ENCODE data around the gene CDKAL1.

CDKAL1 gene

GRCh38 chr6:20955751-20956150 lies 421.5 kb downstream of the CDKAL1 start:
- Histone ChIP-seq H3K27me3 (ENCODE audit: insufficient read depth, low read length, poor library complexity, severe bottlenecking) (no peaks in the 10 kb centered on the region), H3K4me3 (ENCODE audit: low read length, poor library complexity, severe bottlenecking) (no peak overlapping the region), H3K79me2 (ENCODE audit: insufficient read depth, low read length) (no peaks in the 10 kb centered on the region), H3K4me2 (ENCODE audit: low read depth, low read length, poor library complexity, severe bottlenecking) (no peak overlapping the region), H2AFZ (ENCODE audit: low read length) (no peak overlapping the region), H3K9me2 (replicated peaks; ENCODE audit: low read depth, low read length) (no peaks in the 10 kb centered on the region), H3K4me1 (ENCODE audit: insufficient read depth, low read length, poor library complexity, severe bottlenecking) (no peaks in the 10 kb centered on the region), H3K9me3 (ENCODE audit: insufficient read depth, low read depth, low read length) (no peaks in the 10 kb centered on the region), H3K9ac (ENCODE audit: low read depth, low read length, poor library complexity, severe bottlenecking) (no peak overlapping the region), H3F3A (ENCODE audit: low read depth) (no peaks in the 10 kb centered on the region), H4K20me1 (ENCODE audit: insufficient read depth, low read length, poor library complexity, severe bottlenecking) (no peaks in the 10 kb centered on the region), H3K36me3 (ENCODE audit: insufficient read depth, low read length) (peaks cover 39% of the 10 kb centered on the region)
- TF ChIP-seq CTCF (conservative IDR thresholded peaks at IDR 0.05; ENCODE audit: low read length), result no peak
- TF ChIP-seq EZH2phosphoT487 (IDR thresholded peaks at IDR 0.05; ENCODE audit: borderline replicate concordance), result no peak

- H3K36me3 ChIP-seq (ENCODE audit: insufficient read depth, low read length), result peaks cover 46% of the 10 kb centered on the region
- no peak for TF ChIP-seq CTCF (conservative IDR thresholded peaks at IDR 0.05; ENCODE audit: low read length)
- TF ChIP-seq EZH2phosphoT487 (IDR thresholded peaks at IDR 0.05; ENCODE audit: borderline replicate concordance), result no peak
These were observed 425.8 kb downstream of the CDKAL1 start for GRCh38 chr6:20960067-20960466.

GRCh38 chr6:20965276-20965675 lies 431.0 kb downstream of the CDKAL1 start:
- no peak overlapping the region for H2AFZ ChIP-seq (ENCODE audit: low read length)
- no peaks in the 10 kb centered on the region for H4K20me1 ChIP-seq (ENCODE audit: insufficient read depth, low read length, poor library complexity, severe bottlenecking)
- TF ChIP-seq CTCF (conservative IDR thresholded peaks at IDR 0.05; ENCODE audit: low read length), result no peak
- no peak for TF ChIP-seq EZH2phosphoT487 (IDR thresholded peaks at IDR 0.05; ENCODE audit: borderline replicate concordance)
- no peak overlapping the region for H3K4me2 ChIP-seq (ENCODE audit: low read depth, low read length, poor library complexity, severe bottlenecking)
- peaks cover 16% of the 10 kb centered on the region; the same call in 1 of the 2 replicates for H3K36me3 ChIP-seq (ENCODE audit: insufficient read depth, low read length)
- H3K4me3 ChIP-seq (ENCODE audit: low read length, poor library complexity, severe bottlenecking), result no peak overlapping the region
- no peaks in the 10 kb centered on the region for H3K27me3 ChIP-seq (ENCODE audit: insufficient read depth, low read length, poor library complexity, severe bottlenecking)
- no peaks in the 10 kb centered on the region for H3K79me2 ChIP-seq (ENCODE audit: insufficient read depth, low read length)
- no peaks in the 10 kb centered on the region for H3K9me2 ChIP-seq (replicated peaks; ENCODE audit: low read depth, low read length)
- H3K4me1 ChIP-seq (ENCODE audit: insufficient read depth, low read length, poor library complexity, severe bottlenecking), result no peaks in the 10 kb centered on the region
- no peak overlapping the region for H3K9ac ChIP-seq (ENCODE audit: low read depth, low read length, poor library complexity, severe bottlenecking)
- no peaks in the 10 kb centered on the region; the same call in 1 of the 2 replicates for H3K9me3 ChIP-seq (ENCODE audit: insufficient read depth, low read depth, low read length)
- no peaks in the 10 kb centered on the region for H3F3A ChIP-seq (ENCODE audit: low read depth)

More at GRCh38 chr6:20960067-20960466, 425.8 kb downstream of the CDKAL1 start:
- Histone ChIP-seq H3F3A (ENCODE audit: low read depth) (no peaks in the 10 kb centered on the region), H3K9me3 (ENCODE audit: insufficient read depth, low read depth, low read length) (no peaks in the 10 kb centered on the region), H3K27me3 (ENCODE audit: insufficient read depth, low read length, poor library complexity, severe bottlenecking) (no peaks in the 10 kb centered on the region), H3K4me3 (ENCODE audit: low read length, poor library complexity, severe bottlenecking) (no peak overlapping the region), H3K9ac (ENCODE audit: low read depth, low read length, poor library complexity, severe bottlenecking) (no peak overlapping the region), H3K79me2 (ENCODE audit: insufficient read depth, low read length) (no peaks in the 10 kb centered on the region), H4K20me1 (ENCODE audit: insufficient read depth, low read length, poor library complexity, severe bottlenecking) (no peaks in the 10 kb centered on the region), H3K9me2 (replicated peaks; ENCODE audit: low read depth, low read length) (no peaks in the 10 kb centered on the region), H3K4me2 (ENCODE audit: low read depth, low read length, poor library complexity, severe bottlenecking) (no peak overlapping the region), H3K4me1 (ENCODE audit: insufficient read depth, low read length, poor library complexity, severe bottlenecking) (no peaks in the 10 kb centered on the region), H2AFZ (ENCODE audit: low read length) (no peak overlapping the region)
